ENCODE data around the gene HOXD9.

The HOXD9 gene

DNA sequence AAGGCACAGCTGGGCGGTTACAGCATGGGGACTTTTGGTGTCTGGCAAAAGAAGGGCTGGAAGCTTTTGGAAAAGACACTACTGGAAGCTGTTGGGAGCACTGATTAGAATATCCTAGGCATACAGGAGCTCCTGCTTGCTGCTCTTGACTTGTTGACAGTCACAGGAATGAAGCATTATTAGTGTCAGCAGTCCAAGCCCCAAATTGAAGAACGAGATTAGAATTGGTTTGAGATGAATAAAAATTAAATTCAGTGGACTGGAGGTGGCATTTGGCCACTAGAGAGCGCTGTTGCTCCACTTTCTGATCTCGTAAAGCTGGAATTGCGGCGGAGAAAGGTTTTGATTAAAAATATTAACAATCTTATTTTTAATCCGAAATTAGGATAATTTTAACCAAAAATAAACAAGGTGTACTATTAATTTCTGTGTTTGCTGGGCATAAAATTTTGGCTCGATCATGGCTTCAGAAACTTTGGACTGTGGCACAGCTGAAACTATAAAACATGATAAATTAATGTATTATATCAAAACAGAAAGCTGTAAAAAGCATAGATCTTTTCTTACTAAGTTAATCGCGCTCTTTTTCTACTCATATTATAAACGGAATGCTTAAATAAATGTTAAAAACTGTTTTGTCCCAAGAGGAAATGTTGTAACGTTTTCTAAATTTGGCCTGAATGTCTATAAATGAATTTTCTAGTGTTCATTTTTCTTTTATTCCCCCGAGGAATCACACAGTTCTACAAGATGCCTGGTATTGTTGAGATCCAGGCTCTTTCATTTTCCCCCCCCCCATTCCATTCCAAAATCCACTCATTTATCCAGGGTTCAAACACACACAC is 4.6 kb downstream of the HOXD9 start:
- peak; percentile 77 for DNase-seq

DNA sequence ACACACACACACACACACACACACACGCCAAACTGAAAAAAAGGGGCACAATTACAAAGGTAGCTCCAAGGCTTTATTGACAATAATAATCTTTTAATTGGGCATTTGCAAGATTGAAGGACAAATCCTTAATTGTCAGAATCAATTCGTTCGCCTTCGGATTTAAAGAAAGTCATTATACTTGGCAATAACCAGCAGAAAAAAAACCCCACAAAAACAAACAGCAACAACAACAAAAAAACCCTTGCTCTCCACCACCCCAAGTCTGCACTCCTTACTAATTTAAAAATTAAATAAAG is 5.2 kb downstream of the HOXD9 start:
- no peak for DNase-seq

DNA sequence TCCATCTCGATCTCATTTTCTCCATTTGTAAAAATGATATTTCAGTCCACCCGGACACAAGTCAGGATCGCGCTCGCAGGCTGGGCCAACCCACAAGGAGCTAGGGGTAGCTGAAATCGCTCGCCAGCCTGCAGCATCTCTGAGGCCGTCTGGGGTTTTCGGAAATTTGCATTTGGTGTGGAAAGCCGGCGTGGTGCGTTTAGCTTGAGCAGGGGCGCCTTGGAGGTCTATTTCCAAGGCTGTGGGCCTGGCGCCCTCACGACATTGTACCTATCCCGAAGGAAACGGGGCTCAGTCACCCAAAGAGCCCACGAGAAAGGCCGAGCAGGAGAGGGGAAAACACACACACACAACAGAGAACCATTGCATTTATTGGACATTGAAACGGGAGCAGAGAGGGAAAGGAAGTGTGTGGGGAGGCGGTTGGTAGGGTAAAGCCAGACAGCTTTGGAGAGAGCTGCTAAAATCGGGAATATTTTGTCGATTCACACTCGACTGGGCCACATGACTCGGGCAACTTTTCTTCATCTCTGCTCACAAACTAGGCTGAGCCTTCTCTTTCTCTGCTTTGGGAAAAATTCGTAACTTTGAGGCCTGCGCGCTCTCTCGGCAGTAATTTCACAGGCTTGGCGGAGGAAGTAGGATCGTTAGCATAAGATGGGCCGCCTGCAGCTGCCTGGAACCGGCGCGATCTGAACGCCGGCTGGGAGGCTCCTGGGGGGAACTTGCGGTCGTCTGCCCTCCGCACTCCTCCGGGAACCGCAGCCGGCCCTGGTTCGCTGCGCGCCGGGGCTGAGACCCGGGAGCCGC is 5.9 kb downstream of the HOXD9 start:
- peak; percentile 58 for DNase-seq

DNA sequence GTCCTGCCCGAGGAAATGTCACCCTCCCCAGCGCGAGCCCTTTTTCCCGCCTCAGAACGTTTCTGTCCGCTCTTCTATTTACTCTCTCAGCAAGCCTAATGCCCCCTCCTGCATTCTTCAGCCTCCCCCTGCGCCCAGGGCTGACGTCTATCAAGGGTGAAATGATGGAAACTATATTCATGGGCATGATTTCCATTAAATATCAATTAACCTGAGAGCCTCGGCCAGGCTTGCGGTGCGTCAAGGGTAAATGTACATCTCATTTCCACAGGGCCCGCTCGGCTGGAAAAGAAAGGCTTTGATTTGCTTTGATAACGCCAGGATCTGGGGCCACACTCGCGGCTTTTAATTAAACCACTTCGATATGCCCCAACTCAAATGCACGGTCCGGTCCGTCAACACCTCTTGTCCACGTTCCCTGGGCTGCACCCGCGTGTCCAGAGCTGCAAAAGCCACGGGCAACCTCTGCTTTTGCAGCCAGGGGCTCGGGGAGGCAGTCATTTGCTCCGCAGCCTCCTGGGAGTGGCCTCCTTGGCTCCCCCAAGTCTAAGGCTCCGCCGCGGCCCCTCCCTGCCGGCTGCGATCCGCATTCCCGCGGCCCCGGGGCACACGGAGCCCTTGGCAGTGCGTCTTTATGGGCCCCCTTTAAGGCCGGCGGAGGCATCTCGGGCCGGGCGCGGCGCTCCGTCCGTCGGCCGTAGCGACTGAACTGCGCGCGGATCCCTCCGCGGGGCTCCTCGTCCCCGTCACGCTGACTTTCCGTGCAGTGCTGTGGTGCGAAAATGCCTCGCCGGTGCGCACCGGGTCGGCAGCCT is 6.7 kb downstream of the HOXD9 start, which contains the start of gene HOXD8:
Gene HOXD8 (plus strand): TSS at position 724 of the 815 bp plus-strand sequence. CDS start 662 bp downstream, outside the sequence.
- DNase-seq = peak; percentile 91

DNA sequence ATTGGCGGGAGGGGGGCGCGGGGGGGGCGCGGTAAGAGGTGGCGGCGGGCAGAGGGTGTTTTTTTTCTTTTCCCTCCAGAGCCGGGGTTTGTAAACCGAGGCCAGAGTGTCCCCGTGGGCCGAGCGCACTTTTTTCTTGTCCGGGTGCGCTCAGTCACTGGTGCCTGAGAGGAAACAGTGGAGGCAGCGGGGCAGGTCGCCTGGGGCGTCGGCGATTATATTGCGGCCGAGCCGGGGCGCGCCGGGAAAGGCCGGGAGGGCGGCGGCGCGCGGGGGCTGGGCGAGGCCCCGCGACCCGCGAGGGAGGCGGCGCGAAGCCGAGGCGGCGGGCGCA is 7.3 kb downstream of the HOXD9 start:
- DNase-seq = no peak

DNA sequence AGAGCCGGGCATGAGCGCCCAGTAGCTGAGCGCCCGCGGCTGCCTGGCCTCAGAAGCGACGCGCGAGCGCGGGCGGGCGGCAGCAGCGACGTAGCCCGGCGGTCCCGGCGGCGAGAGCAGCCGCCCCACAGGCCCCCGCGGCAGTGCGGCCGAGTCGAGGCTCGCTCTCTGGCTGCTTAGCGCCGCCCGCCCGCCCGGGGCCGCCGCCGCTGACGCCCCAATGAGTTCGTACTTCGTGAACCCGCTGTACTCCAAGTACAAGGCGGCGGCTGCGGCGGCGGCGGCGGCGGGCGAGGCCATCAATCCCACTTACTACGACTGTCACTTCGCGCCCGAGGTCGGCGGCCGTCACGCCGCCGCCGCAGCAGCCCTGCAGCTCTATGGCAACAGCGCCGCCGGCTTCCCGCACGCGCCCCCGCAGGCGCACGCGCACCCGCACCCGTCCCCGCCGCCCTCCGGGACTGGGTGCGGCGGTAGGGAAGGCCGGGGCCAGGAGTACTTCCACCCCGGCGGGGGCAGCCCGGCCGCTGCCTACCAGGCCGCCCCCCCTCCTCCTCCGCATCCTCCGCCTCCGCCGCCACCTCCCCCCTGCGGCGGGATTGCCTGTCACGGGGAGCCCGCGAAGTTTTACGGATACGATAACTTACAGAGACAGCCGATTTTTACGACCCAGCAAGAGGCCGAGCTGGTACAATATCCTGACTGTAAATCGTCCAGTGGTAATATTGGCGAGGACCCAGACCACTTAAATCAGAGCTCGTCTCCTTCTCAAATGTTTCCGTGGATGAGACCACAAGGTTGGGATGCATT is 7.8 kb downstream of the HOXD9 start:
- peak; percentile 97 for DNase-seq

DNA sequence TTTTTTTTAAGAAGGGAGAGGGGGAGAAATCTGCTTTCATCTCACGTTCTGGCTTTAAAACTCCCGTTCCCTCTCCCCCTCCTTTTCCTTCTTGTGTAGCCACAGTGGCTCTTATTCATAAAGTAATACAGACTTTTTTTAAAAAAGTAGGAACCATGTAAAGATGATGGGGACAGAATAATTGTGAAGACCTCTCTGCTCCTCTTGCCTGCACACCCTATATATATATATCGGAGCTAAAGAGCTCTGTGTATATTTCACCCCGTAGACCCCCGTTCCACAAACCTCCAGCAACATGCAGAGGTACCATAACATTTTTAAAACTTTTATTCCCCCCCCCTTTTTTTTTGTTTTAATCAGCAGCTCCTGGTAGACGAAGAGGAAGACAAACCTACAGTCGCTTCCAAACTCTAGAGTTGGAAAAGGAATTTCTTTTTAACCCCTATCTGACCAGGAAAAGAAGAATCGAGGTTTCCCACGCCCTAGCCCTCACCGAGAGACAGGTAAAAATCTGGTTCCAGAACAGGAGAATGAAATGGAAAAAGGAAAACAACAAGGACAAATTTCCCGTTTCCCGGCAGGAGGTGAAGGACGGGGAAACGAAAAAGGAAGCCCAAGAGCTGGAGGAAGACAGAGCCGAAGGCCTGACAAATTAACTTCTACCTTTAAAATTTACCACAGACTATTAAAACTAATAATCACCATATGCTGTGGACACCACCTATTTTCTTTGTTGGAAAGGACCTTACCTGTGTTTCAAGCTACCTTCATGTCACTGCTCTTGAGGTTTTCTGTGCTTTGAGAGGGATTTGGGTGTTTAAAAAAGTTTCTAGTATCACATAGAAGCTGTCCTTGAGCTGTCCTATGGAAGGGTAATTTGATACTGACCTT is 8.7 kb downstream of the HOXD9 start:
- DNase-seq = no peak

DNA sequence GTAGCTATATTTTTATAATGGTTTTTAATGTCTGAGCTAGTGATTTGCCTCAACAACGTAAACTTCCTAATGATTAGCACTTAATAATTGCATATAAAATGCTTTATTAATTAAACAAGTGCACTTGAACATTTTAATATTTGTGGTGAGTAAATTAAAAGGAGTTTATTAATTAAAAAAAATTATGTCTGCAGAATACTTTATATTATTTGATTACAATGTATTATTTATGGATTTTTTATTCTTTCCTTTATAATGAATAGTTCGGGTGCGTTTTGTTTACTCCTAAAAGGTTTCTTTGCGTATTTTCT is 9.3 kb downstream of the HOXD9 start:
- no peak for DNase-seq

DNA sequence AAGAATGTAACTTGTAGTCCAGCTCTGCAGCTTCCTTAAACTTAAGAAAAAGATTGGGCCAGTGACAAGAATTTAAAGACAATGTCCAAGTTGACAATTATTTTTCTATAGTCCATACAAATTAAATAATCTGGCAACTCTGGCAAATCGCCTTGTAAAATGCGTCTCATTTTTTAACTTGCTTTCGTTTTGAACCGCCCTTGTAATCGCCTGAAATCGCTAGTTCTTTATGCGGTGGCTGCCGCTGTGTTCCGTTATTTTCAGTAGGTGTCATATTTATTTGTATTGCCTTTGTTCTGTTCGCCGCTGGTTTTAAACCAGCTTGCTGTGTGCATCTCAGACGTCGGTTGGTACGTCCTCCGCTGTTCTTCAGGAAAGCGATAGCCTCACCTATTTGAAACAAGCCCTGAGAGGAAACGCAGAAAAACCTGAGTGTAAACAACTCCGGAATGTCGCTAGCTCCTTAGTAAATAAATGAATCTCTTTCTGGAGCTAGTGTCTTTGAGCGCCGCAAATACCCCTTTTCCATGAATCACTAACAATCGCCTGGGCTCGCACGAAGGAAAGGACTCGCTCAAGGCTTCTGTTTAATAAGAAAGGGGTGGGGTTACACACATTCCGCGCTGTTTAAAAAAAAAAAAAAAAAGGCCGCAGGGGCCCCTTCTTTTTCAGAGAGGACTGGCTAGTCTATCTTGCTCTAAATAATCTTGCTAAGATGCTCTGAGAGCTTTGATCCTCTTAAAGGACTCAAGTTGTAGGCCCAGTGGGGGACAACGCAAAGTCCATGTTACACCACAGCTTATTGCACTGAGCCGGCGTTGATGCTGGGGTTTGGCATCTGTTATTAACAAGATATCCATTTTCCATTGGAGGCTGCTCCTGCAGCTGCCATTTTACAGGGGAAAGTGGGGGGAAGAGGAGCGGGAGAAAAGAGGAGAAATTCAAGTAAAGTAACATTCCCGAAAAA is 10.0 kb downstream of the HOXD9 start:
- peak; percentile 85 for DNase-seq

DNA sequence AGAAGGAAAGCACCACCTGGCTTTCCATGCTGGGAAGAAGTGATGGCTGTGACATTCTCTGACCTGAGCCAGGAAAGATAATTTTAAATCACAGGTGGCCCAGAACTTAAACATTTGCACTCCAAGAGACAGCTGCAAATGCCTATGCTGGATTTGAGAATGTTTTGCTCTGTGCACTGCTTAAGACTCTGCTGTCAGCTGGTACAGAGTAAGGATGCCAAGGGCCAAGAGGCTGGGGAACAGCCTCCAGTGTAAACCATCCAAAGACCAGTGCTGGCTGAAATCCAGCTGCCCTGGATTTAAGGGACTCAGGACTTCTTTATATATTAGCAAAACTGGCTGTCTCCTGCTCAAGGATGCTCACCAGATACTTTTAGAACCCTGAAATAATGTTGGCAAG is 10.9 kb downstream of the HOXD9 start:
- DNase-seq = no peak

DNA sequence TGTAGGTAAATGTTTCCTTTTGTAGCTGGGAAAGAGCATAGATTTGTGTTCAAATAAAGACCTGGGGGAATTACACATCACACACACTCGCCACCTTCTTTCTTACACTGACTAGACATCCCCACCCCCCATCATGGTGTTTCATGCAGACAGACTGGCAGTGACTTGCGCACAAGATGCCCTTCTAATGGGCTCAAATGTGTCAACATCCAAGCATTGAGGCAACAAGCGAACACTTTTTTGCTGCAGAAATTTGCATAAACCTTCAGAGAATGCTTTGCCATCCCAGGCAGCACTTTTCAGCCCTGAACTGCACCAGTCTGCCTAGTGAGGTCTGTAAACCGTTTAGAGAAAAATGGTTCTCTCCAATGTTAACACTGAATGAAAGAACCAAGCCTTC is 11.5 kb downstream of the HOXD9 start:
- no peak for DNase-seq

DNA sequence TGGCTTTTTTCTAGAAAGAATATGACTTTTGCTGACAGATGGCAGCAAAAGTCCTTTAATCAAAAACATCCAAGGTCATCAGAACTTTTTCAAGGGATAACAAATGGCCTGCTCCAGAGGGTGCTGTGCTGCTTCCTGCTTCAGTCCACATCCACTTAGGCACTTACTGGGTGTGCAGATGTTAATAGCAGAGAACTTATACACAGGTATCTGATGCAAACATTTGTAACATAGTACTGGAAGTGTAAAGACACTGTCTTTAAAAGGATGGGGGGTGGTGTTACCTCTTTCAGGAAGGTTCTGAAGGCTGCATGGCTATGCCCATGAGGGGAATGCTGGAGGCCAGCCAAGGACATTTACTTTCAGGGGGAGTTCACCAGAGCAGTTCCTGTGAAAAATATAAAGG is 12.5 kb downstream of the HOXD9 start:
- DNase-seq = peak; percentile 90

DNA sequence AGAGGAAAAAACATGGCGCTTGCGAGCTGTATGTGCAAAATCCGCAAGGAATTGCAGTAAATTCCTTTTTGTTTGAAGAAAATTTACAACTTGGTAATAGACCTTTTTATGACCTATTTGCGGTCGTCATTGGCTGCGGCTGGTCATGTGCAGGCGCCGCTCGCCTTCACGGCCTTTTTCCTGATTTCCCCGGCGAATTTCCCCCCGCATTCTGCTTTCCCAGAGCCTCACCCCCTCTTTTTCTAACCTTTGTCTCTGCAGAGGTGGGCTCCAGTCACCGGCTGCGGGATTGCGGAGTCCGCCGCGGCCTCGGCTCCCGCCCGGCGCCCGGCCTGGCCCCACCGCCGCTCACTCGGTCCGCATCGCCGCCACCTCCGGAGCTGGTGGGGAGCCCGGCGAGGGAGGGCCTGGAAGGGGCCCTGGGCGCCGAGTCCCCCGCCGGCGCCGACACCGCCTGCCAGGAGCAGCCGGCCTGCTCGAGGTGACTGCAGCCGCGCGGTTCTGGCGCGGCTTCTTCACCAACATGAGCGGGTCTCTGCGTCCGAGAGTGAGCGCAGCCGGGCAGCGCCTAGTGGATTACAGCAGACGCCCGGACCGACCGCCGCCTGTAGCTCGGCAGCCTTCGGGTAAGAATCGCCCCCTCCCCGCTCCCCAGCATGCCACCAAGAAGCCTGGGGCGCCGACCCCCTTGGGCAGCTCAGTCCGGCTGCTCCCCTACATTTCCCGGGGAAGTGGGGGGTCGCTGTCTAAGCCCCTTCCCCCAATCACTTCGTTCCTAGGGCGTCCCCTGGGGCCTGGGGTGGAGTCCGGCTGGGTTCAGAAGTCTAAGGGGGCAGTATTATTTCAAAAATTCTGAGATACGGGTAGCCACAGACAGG is 14.1 kb downstream of the HOXD9 start:
- DNase-seq = peak; percentile 81

DNA sequence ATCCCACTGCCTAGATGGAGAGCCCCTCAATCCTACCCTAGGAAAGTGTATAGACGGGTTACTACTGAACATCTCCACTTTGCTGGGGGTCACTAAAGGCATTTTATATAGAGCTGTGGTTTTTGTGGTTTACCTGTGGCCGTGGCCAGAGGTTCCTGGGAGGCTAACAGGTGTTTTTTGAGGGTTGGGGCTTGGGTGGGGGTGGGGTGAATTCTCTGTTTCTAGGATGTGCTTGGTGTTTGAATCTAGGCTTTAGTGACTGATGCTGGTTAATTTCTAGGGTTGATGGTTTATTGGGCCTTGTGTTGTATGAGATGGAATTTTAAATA is 14.7 kb downstream of the HOXD9 start:
- DNase-seq = no peak

DNA sequence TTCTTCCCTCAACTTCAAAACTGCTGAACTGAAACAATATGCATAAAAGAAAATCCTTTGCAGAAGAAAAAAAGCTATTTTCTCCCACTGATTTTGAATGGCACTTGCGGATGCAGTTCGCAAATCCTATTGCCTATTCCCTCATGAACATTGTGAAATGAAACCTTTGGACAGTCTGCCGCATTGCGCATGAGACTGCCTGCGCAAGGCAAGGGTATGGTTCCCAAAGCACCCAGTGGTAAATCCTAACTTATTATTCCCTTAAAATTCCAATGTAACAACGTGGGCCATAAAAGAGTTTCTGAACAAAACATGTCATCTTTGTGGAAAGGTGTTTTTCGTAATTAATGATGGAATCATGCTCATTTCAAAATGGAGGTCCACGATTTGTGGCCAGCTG is 15.4 kb downstream of the HOXD9 start:
- DNase-seq = no peak

DNA sequence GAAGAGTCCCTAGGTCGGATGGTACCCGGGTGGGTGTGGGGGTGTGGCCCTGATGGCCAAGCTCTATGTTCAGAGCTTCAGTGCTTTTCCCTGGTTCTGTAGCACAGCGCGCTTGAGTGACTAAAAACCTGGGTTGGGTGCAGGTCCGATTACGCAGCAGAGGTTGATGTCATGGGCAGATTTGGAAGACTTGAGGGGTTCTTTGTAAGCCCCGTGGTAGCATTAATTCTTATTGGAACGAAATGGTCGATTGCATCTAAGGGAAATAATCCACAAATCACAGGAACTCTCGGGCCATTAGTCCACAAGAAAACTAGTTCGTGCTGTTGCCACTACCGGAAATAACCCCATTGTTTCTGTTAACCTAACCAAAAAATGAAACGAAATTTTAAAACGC is 16.0 kb downstream of the HOXD9 start:
- no peak for DNase-seq

DNA sequence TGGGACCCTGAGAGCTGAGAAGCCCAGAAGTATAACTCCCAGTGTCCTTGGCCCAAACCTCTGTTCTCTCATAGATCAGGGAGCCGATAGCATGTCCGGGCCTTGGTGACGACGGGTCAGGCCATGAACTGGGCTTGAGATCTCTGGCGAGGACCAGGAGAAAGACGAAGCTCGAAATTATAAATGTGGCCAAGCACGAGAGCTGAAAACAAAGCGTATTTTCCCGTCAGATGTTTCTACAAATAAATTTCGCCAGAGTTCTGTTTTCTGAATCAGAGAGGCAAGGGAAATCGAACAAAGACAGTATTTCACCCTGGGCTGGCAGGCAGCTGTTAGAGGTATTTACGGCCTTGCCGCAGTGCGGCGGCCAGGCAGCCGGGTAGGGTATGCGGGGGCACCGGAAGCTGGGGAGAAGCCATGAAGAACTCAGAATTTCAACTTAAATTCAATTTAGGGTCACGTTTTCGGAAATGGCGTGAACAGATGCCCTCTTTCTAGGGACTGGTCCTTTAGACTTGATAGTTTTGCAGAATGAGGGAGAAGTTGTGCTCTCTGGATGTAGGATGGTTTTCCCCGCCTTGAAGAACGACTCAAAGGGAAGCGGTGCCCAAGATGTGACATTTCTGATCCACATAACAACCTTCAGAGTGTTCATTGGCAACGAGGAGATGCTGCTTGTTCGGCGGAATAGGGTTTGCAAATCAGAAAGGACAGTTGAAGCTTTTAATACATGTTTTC is 16.6 kb downstream of the HOXD9 start:
- no peak for DNase-seq

DNA sequence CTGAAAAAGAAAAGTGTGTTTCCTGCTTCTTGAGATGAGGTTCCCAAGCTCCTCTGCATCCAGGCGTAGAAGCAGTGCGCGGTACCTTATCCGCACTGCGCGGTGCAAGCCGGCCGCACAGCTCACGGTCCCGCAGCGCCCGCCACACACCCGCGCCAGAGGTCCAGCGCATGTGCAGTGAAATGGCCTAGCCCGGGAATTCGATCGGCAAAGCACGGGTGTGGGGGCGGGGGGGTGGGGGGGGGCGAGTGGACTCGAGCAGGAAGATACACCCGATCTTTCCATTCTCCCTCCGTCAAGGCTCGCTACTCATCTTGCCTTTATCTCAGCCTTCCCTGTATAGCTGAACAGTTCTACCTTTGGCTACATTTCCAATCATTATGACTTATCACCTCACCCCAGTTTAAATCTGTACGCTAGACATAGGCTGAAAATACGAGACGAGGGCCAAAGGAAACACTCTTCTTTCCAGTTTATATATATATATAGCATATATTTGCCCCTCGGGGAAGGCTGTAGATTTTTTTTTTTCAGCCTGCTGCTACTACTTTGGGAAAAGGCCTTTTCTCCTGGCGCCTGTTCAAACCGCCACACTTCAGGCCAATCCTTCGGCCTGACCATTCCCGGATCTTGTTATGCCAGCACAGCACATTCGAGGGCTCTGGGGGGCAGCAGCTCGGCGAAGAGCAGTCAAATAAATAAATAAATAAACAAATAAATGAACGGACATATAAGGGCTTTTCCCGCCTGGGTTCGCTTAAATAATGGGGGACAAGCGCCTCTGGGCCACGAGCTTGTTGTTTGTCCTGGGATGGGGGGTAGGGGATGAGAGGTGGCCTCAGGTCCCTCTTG is 17.4 kb downstream of the HOXD9 start:
- peak; percentile 86 for DNase-seq

Measured in fibroblast of upper back skin (primary cell).